Stimulated activated CD4-positive, alpha-beta T cell treated with anti-CD3 and anti-CD28 coated beads, Interleukin-15, amount 100 ng/mL, for 1 hour (primary cell): ENCODE measurements around the gene CLTCL1.

Experiments used
- DNase-seq, 2 donors: peaks; one replicate each; pipeline ENCODE4 v3.0.0-alpha.2; 2020; ENCODE audit warnings: low read depth in 1 of 2, low spot score in 1 of 2

CLTCL1 gene

GRCh38 chr22:19196841-19197612, 94.5 kb downstream of the CLTCL1 start:
- no peak for DNase-seq

- no peak for DNase-seq
These were observed 95.5 kb downstream of the CLTCL1 start for GRCh38 chr22:19195796-19196731.

- DNase-seq: no peak
These were observed 96.6 kb downstream of the CLTCL1 start for GRCh38 chr22:19194766-19195536.

GRCh38 chr22:19193879-19194278, 97.6 kb downstream of the CLTCL1 start:
- no peak for DNase-seq

- DNase-seq: no peak
These were observed 103.6 kb downstream of the CLTCL1 start for GRCh38 chr22:19187716-19188563.

- no peak for DNase-seq
These were observed 107.1 kb downstream of the CLTCL1 start for GRCh38 chr22:19184276-19184997.

GRCh38 chr22:19183216-19183615, 108.3 kb downstream of the CLTCL1 start:
- no peak for DNase-seq

- DNase-seq: no peak
These were observed 108.9 kb downstream of the CLTCL1 start for GRCh38 chr22:19182472-19183157.

- no peak for DNase-seq
These were observed 109.6 kb downstream of the CLTCL1 start for GRCh38 chr22:19181786-19182471.

- DNase-seq: no peak
These were observed 110.6 kb downstream of the CLTCL1 start for GRCh38 chr22:19180740-19181410.

GRCh38 chr22:19180234-19180633, 111.3 kb downstream of the CLTCL1 start:
- DNase-seq: no peak

GRCh38 chr22:19179497-19180048, 111.9 kb downstream of the CLTCL1 start:
- DNase-seq: no peak

GRCh38 chr22:19178657-19179496, 112.6 kb downstream of the CLTCL1 start, which contains the start of gene SLC25A1:
Gene SLC25A1, minus strand, starts transcription at chr22:19178736. Its CDS starts 63 bp downstream, at chr22:19178673.
- DNase-seq: peak; percentile 62 to 82

- peak in 1 of 2 donors; percentile 38 for DNase-seq
These were observed 113.4 kb downstream of the CLTCL1 start for GRCh38 chr22:19178065-19178656.

- DNase-seq: no peak
These were observed 114.1 kb downstream of the CLTCL1 start for GRCh38 chr22:19177164-19178064.
